H1 (cell line): ENCODE data around the gene UQCRC2. TPM values are rescaled to one million over a fixed set of nuclear protein-coding genes. Genes with fewer than 3 reads are reported as not detected.
A peak's percentile ranks its signal among the peaks of the same experiment; 100 is the strongest.

ENCODE experiments used
- CTCF ChIA-PET: fragments of 300-600 bp; sonication (Branson Sonifier 250); formaldehyde crosslinking; loops from one replicate; lab custom pipeline; 2021; ENCODE audit not compliant: partially characterized antibody; lab: Charles Lee
- POLR2A ChIA-PET: fragments of 300-600 bp; sonication (Branson Sonifier 250); formaldehyde crosslinking; loops from one replicate; lab custom pipeline; 2021; ENCODE audit warnings: inconsistent platforms; ENCODE audit not compliant: partially characterized antibody; lab: Charles Lee
- DNase-seq, 2 experiments: peaks; one replicate each; pipeline versions ENCODE4 v3.0.0 to v3.0.0-alpha.2; 2010 to 2022; ENCODE audit warnings: low spot score in 2 of 2, low read depth in 1 of 2, mixed read lengths in 1 of 2
- FAIRE-seq: peaks from 2 replicates; lab custom pipeline; 2011; peaks lifted over from hg19 to GRCh38; lab: Jason Lieb, UNC
- H2AFZ ChIP-seq: 2 replicates; pipeline ENCODE4 v1.8.1; 2012; ENCODE audit warnings: low read length, inconsistent platforms
- H2AK5ac ChIP-seq: 2 replicates; pipeline ENCODE4 v1.6.1; 2013; ENCODE audit warnings: low read depth, low read length
- H2BK120ac ChIP-seq: replicated peaks from 2 replicates; pipeline ENCODE3; 2013; ENCODE audit warnings: low read depth, low read length, inconsistent platforms
- H2BK12ac ChIP-seq: 2 replicates; pipeline ENCODE4 v1.6.1; 2013; ENCODE audit warnings: low read depth, low read length
- H2BK15ac ChIP-seq: 2 replicates; pipeline ENCODE4 v1.6.1; 2013; ENCODE audit warnings: low read length
- H2BK20ac ChIP-seq: 2 replicates; pipeline ENCODE4 v1.6.1; 2013; ENCODE audit warnings: low read length
- H2BK5ac ChIP-seq: 2 replicates; pipeline ENCODE4 v1.6.1; 2013; ENCODE audit warnings: low read depth, low read length
- H3K14ac ChIP-seq: 2 replicates; pipeline ENCODE4 v1.6.1; 2013; ENCODE audit warnings: inconsistent platforms; ENCODE audit not compliant: insufficient read length
- H3K18ac ChIP-seq: 2 replicates; pipeline ENCODE4 v1.6.1; 2013; ENCODE audit warnings: low read length; ENCODE audit errors: extremely low read depth
- H3K23ac ChIP-seq: 2 replicates; pipeline ENCODE4 v1.6.1; 2013; ENCODE audit warnings: inconsistent platforms; ENCODE audit not compliant: insufficient read length
- H3K23me2 ChIP-seq: 2 replicates; pipeline ENCODE4 v1.6.1; 2013; ENCODE audit warnings: low read depth, low read length
- H3K27ac ChIP-seq: 2 replicates; pipeline ENCODE4 v1.6.1; 2011; ENCODE audit warnings: low read depth, low read length, inconsistent platforms
- H3K27me3 ChIP-seq, 4 experiments: replicated peaks in 1 of 4; 1 replicate in 1 of 4; 2 replicates in 3 of 4; pipeline versions ENCODE4 v1.6.1 to v1.8.1; 2011 to 2013; ENCODE audit warnings: low read length in 3 of 4, mild to moderate bottlenecking in 3 of 4, inconsistent platforms in 2 of 4, mixed read lengths in 2 of 4, moderate library complexity in 1 of 4; ENCODE audit not compliant: control insufficient read depth in 3 of 4, insufficient read depth in 3 of 4; ENCODE audit errors: extremely low read depth in 1 of 4
- H3K36me3 ChIP-seq, 4 experiments: 2 replicates each; pipeline versions ENCODE4 v1.6.1 to v1.8.1; 2011 to 2013; ENCODE audit warnings: mild to moderate bottlenecking in 4 of 4, low read length in 3 of 4, moderate library complexity in 2 of 4, control low read depth in 1 of 4, inconsistent platforms in 1 of 4; ENCODE audit not compliant: insufficient read depth in 4 of 4, control insufficient read depth in 2 of 4
- H3K4ac ChIP-seq: replicated peaks from 2 replicates; pipeline ENCODE3; 2013; ENCODE audit warnings: low read length, low read depth, mixed read lengths, inconsistent platforms; ENCODE audit not compliant: insufficient read length
- H3K4me1 ChIP-seq, 4 experiments: replicated peaks in 1 of 4; 1 replicate in 1 of 4; 2 replicates in 3 of 4; pipeline versions ENCODE4 v1.6.1 to v1.8.1; 2011 to 2013; ENCODE audit warnings: low read length in 3 of 4, inconsistent platforms in 2 of 4, mixed read lengths in 1 of 4; ENCODE audit not compliant: insufficient read depth in 4 of 4, control insufficient read depth in 3 of 4
- H3K4me2 ChIP-seq, 2 experiments: 2 replicates each; pipeline versions ENCODE4 v1.6.1 to v1.8.1; 2011 to 2013; ENCODE audit warnings: low read depth in 2 of 2, low read length in 2 of 2, control low read depth in 1 of 2, inconsistent platforms in 1 of 2, mild to moderate bottlenecking in 1 of 2; ENCODE audit not compliant: insufficient read depth in 1 of 2
- H3K4me3 ChIP-seq, 4 experiments: fragments of 200-600, 300-600 bp in 1 of 4; sonication (generic), shearing (Covaris generic), sonication (Bioruptor Twin) in 1 of 4; 2 replicates each; pipeline versions ENCODE4 v1.5.1 to v1.8.1; 2011 to 2016; ENCODE audit warnings: low read length in 4 of 4, low read depth in 3 of 4, control low read depth in 2 of 4, inconsistent platforms in 2 of 4, mild to moderate bottlenecking in 2 of 4, mixed read lengths in 1 of 4, moderate library complexity in 1 of 4; ENCODE audit not compliant: insufficient read depth in 2 of 4; ENCODE audit errors: extremely low read depth in 1 of 4
- H3K56ac ChIP-seq: replicated peaks from 2 replicates; pipeline ENCODE3; 2013; ENCODE audit warnings: low read depth, mild to moderate bottlenecking, mixed read lengths, low read length, inconsistent platforms; ENCODE audit not compliant: insufficient read length
- H3K79me1 ChIP-seq: 2 replicates; pipeline ENCODE4 v1.6.1; 2013; ENCODE audit warnings: low read depth, low read length, control low read depth
- H3K79me2 ChIP-seq, 2 experiments: 2 replicates each; pipeline versions ENCODE4 v1.6.1 to v1.8.1; 2012 to 2013; ENCODE audit warnings: low read length in 2 of 2, mild to moderate bottlenecking in 2 of 2, inconsistent platforms in 1 of 2; ENCODE audit not compliant: insufficient read depth in 2 of 2, control insufficient read depth in 1 of 2
- H3K9ac ChIP-seq, 4 experiments: replicated peaks in 1 of 4; 1 replicate in 1 of 4; 2 replicates in 3 of 4; pipeline versions ENCODE4 v1.6.1 to v1.8.1; 2011 to 2013; ENCODE audit warnings: low read depth in 3 of 4, low read length in 3 of 4, control low read depth in 2 of 4, mild to moderate bottlenecking in 2 of 4, moderate library complexity in 2 of 4, inconsistent platforms in 1 of 4; ENCODE audit errors: extremely low read depth in 1 of 4
- H3K9me3 ChIP-seq, 2 experiments: 2 replicates each; pipeline versions ENCODE4 v1.6.1 to v1.8.1; 2012 to 2013; ENCODE audit warnings: mild to moderate bottlenecking in 2 of 2, moderate library complexity in 2 of 2, control low read depth in 1 of 2, inconsistent platforms in 1 of 2, low read depth in 1 of 2, low read length in 1 of 2, mixed read lengths in 1 of 2; ENCODE audit not compliant: insufficient read depth in 2 of 2
- H4K20me1 ChIP-seq, 2 experiments: replicated peaks in 1 of 2; 2 replicates each; pipeline versions ENCODE3 to v1.8.1; 2011 to 2013; ENCODE audit warnings: inconsistent platforms in 2 of 2, low read length in 2 of 2, mild to moderate bottlenecking in 1 of 2; ENCODE audit not compliant: insufficient read depth in 2 of 2, control insufficient read depth in 1 of 2
- H4K5ac ChIP-seq: 2 replicates; pipeline ENCODE4 v1.6.1; 2013; ENCODE audit warnings: low read length, low read depth, mixed read lengths, inconsistent platforms; ENCODE audit not compliant: insufficient read length
- H4K8ac ChIP-seq: 2 replicates; pipeline ENCODE4 v1.8.0; 2013; ENCODE audit warnings: mild to moderate bottlenecking, moderate library complexity, low read length, inconsistent platforms; ENCODE audit not compliant: insufficient read depth; ENCODE audit errors: extremely low read depth
- H4K91ac ChIP-seq: replicated peaks from 2 replicates; pipeline ENCODE3; 2013; ENCODE audit warnings: low read length, mixed read lengths, inconsistent platforms; ENCODE audit not compliant: insufficient read length
- CTCF ChIP-seq, 3 experiments: IDR thresholded peaks; 1 replicate in 2 of 3; 2 replicates in 1 of 3; pipeline versions ENCODE4 v1.5.1 to v1.6.1; 2011; ENCODE audit warnings: low read length in 3 of 3, mild to moderate bottlenecking in 3 of 3, inconsistent platforms in 2 of 3, low read depth in 1 of 3, moderate library complexity in 1 of 3; ENCODE audit not compliant: insufficient read depth in 1 of 3; ENCODE audit errors: control extremely low read depth in 1 of 3
- JUN ChIP-seq: IDR thresholded peaks from 2 replicates; pipeline ENCODE4 v1.6.1; 2011; ENCODE audit warnings: low read depth, mild to moderate bottlenecking, improper control_type of control experiment, low read length
- WGBS, 2 experiments: shearing (Covaris generic) in 1 of 2; methylation state at CpG; one replicate each; pipeline versions ENCODE4 v1.1.6 to v1.1.7; 2013 to 2015; ENCODE audit warnings: low lambda C conversion rate in 2 of 2, mixed read lengths in 2 of 2, inconsistent platforms in 1 of 2, low coverage in 1 of 2, missing lambda C conversion rate in 1 of 2; ENCODE audit not compliant: insufficient replicate concordance in 2 of 2, insufficient coverage in 1 of 2, insufficient read length in 1 of 2; ENCODE audit errors: extremely low coverage in 1 of 2, missing lambda C conversion rate in 1 of 2; 5-methylcytosine and 5-hydroxymethylcytosine counted together
- polyA plus RNA-seq, 7 experiments: library from polyadenylated mRNA; depleted of rRNA in 3 of 7; stranded (reverse) in 5 of 7; unstranded in 2 of 7; fragments of >200 nt in 5 of 7; fragments of 200-250 nt in 2 of 7; gene quantifications; 1 replicate in 5 of 7; 2 replicates in 1 of 7; 4 replicates in 1 of 7; pipeline versions ENCODE4 v1.2.1 to v1.2.3, GENCODE V29; 2011 to 2013; ENCODE audit warnings: missing spikeins in 2 of 7, mixed read lengths in 2 of 7
- total RNA-seq: library from RNA; stranded (reverse); fragmentation: NEBNext Ultra II Directional; extraction: Animal tissue kit (Norgen Biotek cat#: 25700); gene quantifications from 2 replicates; pipeline ENCODE4 v1.2.1, GENCODE V29; 2021

UQCRC2 gene
- total and polyA plus RNA-seq, 2 of the 8 experiments (the other 6 are each of a cell fraction or from before 2014, with no cell fraction given): 94.4 to 182 TPM

GRCh38 chr16:21950782-21951521, 2.2 kb upstream of the UQCRC2 start:
- WGBS, 2 experiments: 87% methylated on average over 7 of the region's 7 CpGs; no CpG with 5 or more reads in 1 of the 2 experiments
- H3K18ac ChIP-seq: no peak overlapping the region
- H4K20me1 ChIP-seq: peaks cover 2 to 8% of the 10 kb centered on the region in 2 experiments
- no peak overlapping the region; a peak in 1 of 4 replicates for H3K4me2 ChIP-seq
- no peak for TF ChIP-seq JUN
- peak in 2 of 3 experiments; percentile 24 to 38; a peak in 2 of 4 replicates for TF ChIP-seq CTCF (IDR thresholded peaks at IDR 0.05; ENCODE audit: control extremely low read depth in 1 of 3, insufficient read depth in 1 of 3, low read depth in 1 of 3, low read length in 3 of 3)
- H2BK120ac ChIP-seq: no peak overlapping the region
- H3K36me3 ChIP-seq: peaks cover 0 to 3% (median 0%) of the 10 kb centered on the region in 4 experiments; a peak in 1 of 8 replicates
- no peaks in the 10 kb centered on the region for H3K9me3 ChIP-seq
- H4K8ac ChIP-seq: no peak overlapping the region
- peaks cover 9 to 38% of the 10 kb centered on the region in 2 experiments for H3K79me2 ChIP-seq
- FAIRE-seq: no peak
- H3K23ac ChIP-seq: no peak overlapping the region
- CTCF ChIA-PET: interaction anchor here (0.5 to 1.2 kb wide), 9 partner anchors 9 to 704 kb away, joined by 3 to 6 read pairs (median 3); no protein-coding TSS in a partner anchor
- no peak overlapping the region for H3K9ac ChIP-seq
- no peak overlapping the region for H2BK15ac ChIP-seq
- POLR2A ChIA-PET: no interaction called here
- peaks cover 12% of the 10 kb centered on the region for H3K23me2 ChIP-seq
- no peak overlapping the region for H2BK20ac ChIP-seq
- H4K5ac ChIP-seq: no peak overlapping the region
- H2BK12ac ChIP-seq: no peak overlapping the region
- H3K4me3 ChIP-seq: no peak overlapping the region
- H3K4ac ChIP-seq: no peak overlapping the region
- peaks cover 0 to 4% (median 1%) of the 10 kb centered on the region in 4 experiments; a peak in 3 of 7 replicates for H3K4me1 ChIP-seq
- H2BK5ac ChIP-seq: no peak overlapping the region
- H3K56ac ChIP-seq: no peak overlapping the region
- H2AK5ac ChIP-seq: no peak overlapping the region
- peaks cover 4% of the 10 kb centered on the region for H3K79me1 ChIP-seq
- no peak overlapping the region for H3K14ac ChIP-seq
- no peaks in the 10 kb centered on the region; a peak in 1 of 7 replicates for H3K27me3 ChIP-seq
- no peak overlapping the region for H3K27ac ChIP-seq
- DNase-seq: no peak
- no peak overlapping the region for H2AFZ ChIP-seq
- no peak overlapping the region for H4K91ac ChIP-seq
